WTC11 (cell line): ENCODE measurements around the gene FBXO39.

Experiments used
- ATF1 ChIP-seq: sonication (generic); formaldehyde crosslinking; IDR thresholded peaks from 2 replicates; pipeline ENCODE4 v1.8.1; 2023; ENCODE audit warnings: mild to moderate bottlenecking, moderate library complexity, missing genetic modification reagents
- CREB1 ChIP-seq: sonication (generic); formaldehyde crosslinking; IDR thresholded peaks from 2 replicates; pipeline ENCODE4 v1.8.0; 2023; ENCODE audit warnings: mild to moderate bottlenecking, missing genetic modification reagents
- ETV6 ChIP-seq: sonication (generic); formaldehyde crosslinking; IDR thresholded peaks from 2 replicates; pipeline ENCODE4 v1.8.1; 2022; ENCODE audit warnings: mild to moderate bottlenecking, missing genetic modification reagents
- SP1 ChIP-seq: sonication (generic); formaldehyde crosslinking; conservative IDR thresholded peaks from 2 replicates; pipeline ENCODE4 v1.8.1; 2022; ENCODE audit warnings: missing genetic modification reagents
- ZNF396 ChIP-seq: fragments of 250-450 bp; sonication (Bioruptor Pico); IDR thresholded peaks from 2 replicates; pipeline ENCODE4 v1.8.0; 2021; ENCODE audit warnings: mild to moderate bottlenecking, moderate library complexity, borderline replicate concordance
- TF ChIP-seq, protein P1 (sequence below): fragments of 200-600 bp; IDR thresholded peaks from 2 replicates; pipeline ENCODE4 v1.8.0; 2022; ENCODE audit warnings: antibody characterized with exemption
- TF ChIP-seq, protein P2 (sequence below): sonication (generic); formaldehyde crosslinking; conservative IDR thresholded peaks from 2 replicates; pipeline ENCODE4 v1.8.1; 2022; ENCODE audit warnings: mild to moderate bottlenecking, missing genetic modification reagents
- TF ChIP-seq, protein P3 (sequence below): sonication (generic); formaldehyde crosslinking; IDR thresholded peaks from 2 replicates; pipeline ENCODE4 v1.8.1; 2022; ENCODE audit warnings: low read depth, missing genetic modification reagents, borderline replicate concordance
- TF ChIP-seq, protein P4 (sequence below): sonication (generic); formaldehyde crosslinking; IDR thresholded peaks from 2 replicates; pipeline ENCODE4 v1.8.0; 2022; ENCODE audit warnings: missing genetic modification reagents
- TF ChIP-seq, protein P5 (sequence below): sonication (generic); formaldehyde crosslinking; conservative IDR thresholded peaks from 2 replicates; pipeline ENCODE4 v1.8.1; 2023; ENCODE audit warnings: mild to moderate bottlenecking, low read depth, missing genetic modification reagents, moderate library complexity

DNA sequence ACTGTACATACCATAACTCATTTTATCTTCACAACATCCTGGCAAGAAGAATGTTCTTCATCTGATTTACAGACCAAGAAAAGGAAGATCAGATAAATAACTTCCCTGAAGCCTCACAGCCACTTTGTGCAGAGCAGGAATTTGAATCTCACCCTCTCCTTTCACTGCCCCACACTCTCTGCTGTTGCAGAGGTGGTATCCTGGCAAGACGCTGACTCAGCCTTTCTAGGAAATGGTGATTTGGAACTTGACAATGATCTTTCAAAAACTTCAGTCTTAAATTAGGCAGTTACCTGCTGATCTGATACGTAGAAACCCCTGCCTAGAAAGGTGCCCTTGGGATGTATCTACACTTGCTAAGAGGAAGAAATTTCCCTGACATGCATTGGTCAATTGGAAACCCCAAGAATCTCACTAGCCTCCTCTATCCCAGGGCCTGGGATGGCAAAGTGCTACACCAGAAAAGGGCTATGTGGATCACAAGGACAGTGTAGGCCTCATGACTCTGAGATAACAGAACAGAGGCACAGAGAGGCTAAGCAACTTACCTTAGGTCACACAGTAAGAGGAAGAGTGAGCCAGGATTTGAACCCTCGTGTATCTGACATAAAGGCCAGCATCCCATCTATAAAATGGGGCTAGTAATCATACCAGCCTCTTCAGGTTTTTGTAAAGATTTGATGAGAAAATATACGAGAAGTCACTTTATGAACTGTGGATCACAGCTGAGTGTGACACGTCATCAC is 17.9 kb downstream of the FBXO39 start:
- TF ChIP-seq ZNF396 (CRISPR knock-in tag): no peak
- TF ChIP-seq, protein P1, sequence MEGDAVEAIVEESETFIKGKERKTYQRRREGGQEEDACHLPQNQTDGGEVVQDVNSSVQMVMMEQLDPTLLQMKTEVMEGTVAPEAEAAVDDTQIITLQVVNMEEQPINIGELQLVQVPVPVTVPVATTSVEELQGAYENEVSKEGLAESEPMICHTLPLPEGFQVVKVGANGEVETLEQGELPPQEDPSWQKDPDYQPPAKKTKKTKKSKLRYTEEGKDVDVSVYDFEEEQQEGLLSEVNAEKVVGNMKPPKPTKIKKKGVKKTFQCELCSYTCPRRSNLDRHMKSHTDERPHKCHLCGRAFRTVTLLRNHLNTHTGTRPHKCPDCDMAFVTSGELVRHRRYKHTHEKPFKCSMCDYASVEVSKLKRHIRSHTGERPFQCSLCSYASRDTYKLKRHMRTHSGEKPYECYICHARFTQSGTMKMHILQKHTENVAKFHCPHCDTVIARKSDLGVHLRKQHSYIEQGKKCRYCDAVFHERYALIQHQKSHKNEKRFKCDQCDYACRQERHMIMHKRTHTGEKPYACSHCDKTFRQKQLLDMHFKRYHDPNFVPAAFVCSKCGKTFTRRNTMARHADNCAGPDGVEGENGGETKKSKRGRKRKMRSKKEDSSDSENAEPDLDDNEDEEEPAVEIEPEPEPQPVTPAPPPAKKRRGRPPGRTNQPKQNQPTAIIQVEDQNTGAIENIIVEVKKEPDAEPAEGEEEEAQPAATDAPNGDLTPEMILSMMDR: no peak
- no peak for TF ChIP-seq CREB1 (CRISPR knock-in tag)
- TF ChIP-seq SP1 (CRISPR knock-in tag): no peak
- TF ChIP-seq, protein P2, sequence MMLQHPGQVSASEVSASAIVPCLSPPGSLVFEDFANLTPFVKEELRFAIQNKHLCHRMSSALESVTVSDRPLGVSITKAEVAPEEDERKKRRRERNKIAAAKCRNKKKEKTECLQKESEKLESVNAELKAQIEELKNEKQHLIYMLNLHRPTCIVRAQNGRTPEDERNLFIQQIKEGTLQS (CRISPR knock-in tag): no peak
- TF ChIP-seq, protein P3, sequence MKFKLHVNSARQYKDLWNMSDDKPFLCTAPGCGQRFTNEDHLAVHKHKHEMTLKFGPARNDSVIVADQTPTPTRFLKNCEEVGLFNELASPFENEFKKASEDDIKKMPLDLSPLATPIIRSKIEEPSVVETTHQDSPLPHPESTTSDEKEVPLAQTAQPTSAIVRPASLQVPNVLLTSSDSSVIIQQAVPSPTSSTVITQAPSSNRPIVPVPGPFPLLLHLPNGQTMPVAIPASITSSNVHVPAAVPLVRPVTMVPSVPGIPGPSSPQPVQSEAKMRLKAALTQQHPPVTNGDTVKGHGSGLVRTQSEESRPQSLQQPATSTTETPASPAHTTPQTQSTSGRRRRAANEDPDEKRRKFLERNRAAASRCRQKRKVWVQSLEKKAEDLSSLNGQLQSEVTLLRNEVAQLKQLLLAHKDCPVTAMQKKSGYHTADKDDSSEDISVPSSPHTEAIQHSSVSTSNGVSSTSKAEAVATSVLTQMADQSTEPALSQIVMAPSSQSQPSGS (CRISPR knock-in tag): no peak
- TF ChIP-seq, protein P4, sequence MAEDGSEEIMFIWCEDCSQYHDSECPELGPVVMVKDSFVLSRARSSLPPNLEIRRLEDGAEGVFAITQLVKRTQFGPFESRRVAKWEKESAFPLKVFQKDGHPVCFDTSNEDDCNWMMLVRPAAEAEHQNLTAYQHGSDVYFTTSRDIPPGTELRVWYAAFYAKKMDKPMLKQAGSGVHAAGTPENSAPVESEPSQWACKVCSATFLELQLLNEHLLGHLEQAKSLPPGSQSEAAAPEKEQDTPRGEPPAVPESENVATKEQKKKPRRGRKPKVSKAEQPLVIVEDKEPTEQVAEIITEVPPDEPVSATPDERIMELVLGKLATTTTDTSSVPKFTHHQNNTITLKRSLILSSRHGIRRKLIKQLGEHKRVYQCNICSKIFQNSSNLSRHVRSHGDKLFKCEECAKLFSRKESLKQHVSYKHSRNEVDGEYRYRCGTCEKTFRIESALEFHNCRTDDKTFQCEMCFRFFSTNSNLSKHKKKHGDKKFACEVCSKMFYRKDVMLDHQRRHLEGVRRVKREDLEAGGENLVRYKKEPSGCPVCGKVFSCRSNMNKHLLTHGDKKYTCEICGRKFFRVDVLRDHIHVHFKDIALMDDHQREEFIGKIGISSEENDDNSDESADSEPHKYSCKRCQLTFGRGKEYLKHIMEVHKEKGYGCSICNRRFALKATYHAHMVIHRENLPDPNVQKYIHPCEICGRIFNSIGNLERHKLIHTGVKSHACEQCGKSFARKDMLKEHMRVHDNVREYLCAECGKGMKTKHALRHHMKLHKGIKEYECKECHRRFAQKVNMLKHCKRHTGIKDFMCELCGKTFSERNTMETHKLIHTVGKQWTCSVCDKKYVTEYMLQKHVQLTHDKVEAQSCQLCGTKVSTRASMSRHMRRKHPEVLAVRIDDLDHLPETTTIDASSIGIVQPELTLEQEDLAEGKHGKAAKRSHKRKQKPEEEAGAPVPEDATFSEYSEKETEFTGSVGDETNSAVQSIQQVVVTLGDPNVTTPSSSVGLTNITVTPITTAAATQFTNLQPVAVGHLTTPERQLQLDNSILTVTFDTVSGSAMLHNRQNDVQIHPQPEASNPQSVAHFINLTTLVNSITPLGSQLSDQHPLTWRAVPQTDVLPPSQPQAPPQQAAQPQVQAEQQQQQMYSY (CRISPR knock-in tag): no peak
- TF ChIP-seq ATF1 (CRISPR knock-in tag): no peak
- no peak for TF ChIP-seq ETV6 (CRISPR knock-in tag)
- TF ChIP-seq, protein P5, sequence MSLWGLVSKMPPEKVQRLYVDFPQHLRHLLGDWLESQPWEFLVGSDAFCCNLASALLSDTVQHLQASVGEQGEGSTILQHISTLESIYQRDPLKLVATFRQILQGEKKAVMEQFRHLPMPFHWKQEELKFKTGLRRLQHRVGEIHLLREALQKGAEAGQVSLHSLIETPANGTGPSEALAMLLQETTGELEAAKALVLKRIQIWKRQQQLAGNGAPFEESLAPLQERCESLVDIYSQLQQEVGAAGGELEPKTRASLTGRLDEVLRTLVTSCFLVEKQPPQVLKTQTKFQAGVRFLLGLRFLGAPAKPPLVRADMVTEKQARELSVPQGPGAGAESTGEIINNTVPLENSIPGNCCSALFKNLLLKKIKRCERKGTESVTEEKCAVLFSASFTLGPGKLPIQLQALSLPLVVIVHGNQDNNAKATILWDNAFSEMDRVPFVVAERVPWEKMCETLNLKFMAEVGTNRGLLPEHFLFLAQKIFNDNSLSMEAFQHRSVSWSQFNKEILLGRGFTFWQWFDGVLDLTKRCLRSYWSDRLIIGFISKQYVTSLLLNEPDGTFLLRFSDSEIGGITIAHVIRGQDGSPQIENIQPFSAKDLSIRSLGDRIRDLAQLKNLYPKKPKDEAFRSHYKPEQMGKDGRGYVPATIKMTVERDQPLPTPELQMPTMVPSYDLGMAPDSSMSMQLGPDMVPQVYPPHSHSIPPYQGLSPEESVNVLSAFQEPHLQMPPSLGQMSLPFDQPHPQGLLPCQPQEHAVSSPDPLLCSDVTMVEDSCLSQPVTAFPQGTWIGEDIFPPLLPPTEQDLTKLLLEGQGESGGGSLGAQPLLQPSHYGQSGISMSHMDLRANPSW (CRISPR knock-in tag): no peak
